HG03103 (cell line): ENCODE results near the gene ECE1.
A peak's percentile ranks its signal among the peaks of the same experiment; 100 is the strongest.
"Not testable (repeated sequence)": the region's sequence is repeated elsewhere in the genome, so short reads cannot be mapped to it uniquely, and the experiment has no call there.

Experiments used
- ATAC-seq: cut with Tn5 transposase; IDR thresholded peaks from one replicate; pipeline ENCODE4 v1.9.1; 2021; ENCODE audit warnings: low read depth; ENCODE audit not compliant: unreplicated experiment

Gene ECE1

GRCh38 chr1:21189906-21190500, 100.3 kb downstream of the ECE1 start:
- ATAC-seq: no peak

- no peak for ATAC-seq
These were observed 100.8 kb downstream of the ECE1 start for GRCh38 chr1:21189421-21189820.

GRCh38 chr1:21188235-21188634, 102.0 kb downstream of the ECE1 start:
- no peak for ATAC-seq

GRCh38 chr1:21185221-21185731, 105.0 kb downstream of the ECE1 start:
- no peak for ATAC-seq

GRCh38 chr1:21184276-21184675, 106.0 kb downstream of the ECE1 start:
- ATAC-seq: no peak

GRCh38 chr1:21182181-21182731, 108.0 kb downstream of the ECE1 start:
- no peak for ATAC-seq

GRCh38 chr1:21178271-21178670, 112.0 kb downstream of the ECE1 start:
- ATAC-seq: not testable (repeated sequence)

GRCh38 chr1:21176586-21177555, 113.4 kb downstream of the ECE1 start, which contains the start of gene EIF4G3:
EIF4G3 (minus strand) TSS chr1:21176897; CDS start chr1:21002742, 174,155 bp downstream.
- ATAC-seq: peak; percentile 90

- peak; percentile 7 for ATAC-seq
These were observed 114.3 kb downstream of the ECE1 start for GRCh38 chr1:21175670-21176581.

GRCh38 chr1:21175324-21175669, 115.0 kb downstream of the ECE1 start:
- ATAC-seq: no peak

GRCh38 chr1:21174654-21175323, 115.5 kb downstream of the ECE1 start:
- ATAC-seq: no peak

GRCh38 chr1:21174230-21174629, 116.0 kb downstream of the ECE1 start:
- no peak for ATAC-seq

- ATAC-seq: not testable (repeated sequence)
These were observed 117.2 kb downstream of the ECE1 start for GRCh38 chr1:21173096-21173495.

GRCh38 chr1:21170837-21171236, 119.4 kb downstream of the ECE1 start:
- not testable (repeated sequence) for ATAC-seq

GRCh38 chr1:21168444-21168843, 121.8 kb downstream of the ECE1 start:
- ATAC-seq: no peak
